K562 (cell line): ENCODE measurements around the gene POU1F1. TPM values are rescaled to one million over a fixed set of nuclear protein-coding genes. Genes with fewer than 3 reads are reported as not detected.

Experiments used
- CTBP1 ChIP-seq: fragments of 450-650 bp; IDR thresholded peaks from 2 replicates; pipeline ENCODE4 v1.6.1; 2016; ENCODE audit warnings: borderline replicate concordance
- FOXA3 ChIP-seq, 2 experiments: fragments of 450-650 bp in 1 of 2; sonication (generic) in 1 of 2; formaldehyde crosslinking; IDR thresholded peaks in 1 of 2; conservative IDR thresholded peaks in 1 of 2; 2 replicates each; pipeline versions ENCODE4 v1.4.0 to v1.8.0; 2020 to 2022; ENCODE audit warnings: mild to moderate bottlenecking in 2 of 2, missing genetic modification reagents in 1 of 2
- HNRNPK ChIP-seq: fragments of 200-400 bp; formaldehyde crosslinking; IDR thresholded peaks from one replicate; pipeline ENCODE4 v1.6.1; 2018; ENCODE audit warnings: mild to moderate bottlenecking, low read depth, low read length; ENCODE audit not compliant: poor library complexity, severe bottlenecking
- KLF6 ChIP-seq: fragments of 250-450 bp; sonication (Bioruptor Pico); IDR thresholded peaks from 2 replicates; pipeline ENCODE4 v1.4.0; 2020; ENCODE audit warnings: mild to moderate bottlenecking, moderate library complexity, borderline replicate concordance
- MBD2 ChIP-seq: sonication (generic); IDR thresholded peaks from 2 replicates; pipeline ENCODE4 v1.6.1; 2016; ENCODE audit warnings: low read depth, borderline replicate concordance
- RUNX1 ChIP-seq: sonication (generic); IDR thresholded peaks from 2 replicates; pipeline ENCODE4 v1.6.1; 2016; ENCODE audit warnings: antibody characterized with exemption, low read depth
- SAP30 ChIP-seq: fragments of 200-600 bp; sonication (generic); IDR thresholded peaks from 2 replicates; pipeline ENCODE4 v1.6.1; 2012; ENCODE audit warnings: borderline replicate concordance, low read depth, mild to moderate bottlenecking, moderate library complexity, low read length, control low read depth, inconsistent platforms; ENCODE audit not compliant: insufficient read depth, poor library complexity, severe bottlenecking
- SREBF1 ChIP-seq: fragments of 150-350 bp; IDR thresholded peaks from 2 replicates; pipeline ENCODE4 v1.6.1; 2014; ENCODE audit warnings: antibody characterized with exemption, low read depth, low read length, borderline replicate concordance
- SRSF3 ChIP-seq: fragments of 200-400 bp; formaldehyde crosslinking; IDR thresholded peaks from 2 replicates; pipeline ENCODE4 v1.6.1; 2016; ENCODE audit warnings: mild to moderate bottlenecking, low read length, moderate library complexity; ENCODE audit not compliant: insufficient read depth
- XRCC3 ChIP-seq: fragments of 450-650 bp; IDR thresholded peaks from 2 replicates; pipeline ENCODE4 v1.6.1; 2017; ENCODE audit warnings: mild to moderate bottlenecking, moderate library complexity
- polyA plus RNA-seq, 8 experiments: library from polyadenylated mRNA; depleted of rRNA in 4 of 8; stranded (reverse) in 5 of 8; unstranded in 3 of 8; fragments of >200 nt; fragmentation: Nextera tagmentation in 2 of 8; fragmentation: Illumina TruSeq in 1 of 8; extraction: Ambion mirVana in 2 of 8; extraction: Trizol in 1 of 8; gene quantifications; 2 replicates each; pipeline versions ENCODE4 v1.2.1 to v1.2.3, GENCODE V29; 2011 to 2014; ENCODE audit warnings: inconsistent platforms in 1 of 8, missing spikeins in 1 of 8
- total RNA-seq, 7 experiments: library from RNA; depleted of rRNA in 6 of 7; stranded (reverse); fragments of >200 nt in 6 of 7; fragmentation: Illumina TruSeq in 2 of 7; extraction: Trizol in 2 of 7; gene quantifications; 2 replicates each; pipeline versions ENCODE4 v1.2.1 to v1.2.3, GENCODE V29; 2011 to 2021; ENCODE audit warnings: low replicate concordance in 1 of 7
- TF ChIP-seq, protein P1 (sequence below): fragments of 250-450 bp; sonication (Bioruptor Pico); IDR thresholded peaks from 2 replicates; pipeline ENCODE4 v1.4.0; 2020
- TF ChIP-seq, protein P2 (sequence below): fragments of 250-450 bp; sonication (Bioruptor Pico); IDR thresholded peaks from 2 replicates; pipeline ENCODE4 v1.8.0; 2022; ENCODE audit warnings: moderate library complexity, mild to moderate bottlenecking, inconsistent platforms
- TF ChIP-seq, protein P3 (sequence below): fragments of 450-650 bp; formaldehyde crosslinking; IDR thresholded peaks from 2 replicates; pipeline ENCODE4 v1.4.0; 2022; ENCODE audit warnings: missing genetic modification characterization
- TF ChIP-seq, protein P4 (sequence below): IDR thresholded peaks from 2 replicates; pipeline ENCODE4 v1.6.1; 2012; ENCODE audit warnings: low read depth, low read length, improper control_type of control experiment, borderline replicate concordance

POU1F1 gene
- total and polyA plus RNA-seq, 9 of the 15 experiments (the other 6 are each of a cell fraction or from before 2014, with no cell fraction given): not detected

DNA sequence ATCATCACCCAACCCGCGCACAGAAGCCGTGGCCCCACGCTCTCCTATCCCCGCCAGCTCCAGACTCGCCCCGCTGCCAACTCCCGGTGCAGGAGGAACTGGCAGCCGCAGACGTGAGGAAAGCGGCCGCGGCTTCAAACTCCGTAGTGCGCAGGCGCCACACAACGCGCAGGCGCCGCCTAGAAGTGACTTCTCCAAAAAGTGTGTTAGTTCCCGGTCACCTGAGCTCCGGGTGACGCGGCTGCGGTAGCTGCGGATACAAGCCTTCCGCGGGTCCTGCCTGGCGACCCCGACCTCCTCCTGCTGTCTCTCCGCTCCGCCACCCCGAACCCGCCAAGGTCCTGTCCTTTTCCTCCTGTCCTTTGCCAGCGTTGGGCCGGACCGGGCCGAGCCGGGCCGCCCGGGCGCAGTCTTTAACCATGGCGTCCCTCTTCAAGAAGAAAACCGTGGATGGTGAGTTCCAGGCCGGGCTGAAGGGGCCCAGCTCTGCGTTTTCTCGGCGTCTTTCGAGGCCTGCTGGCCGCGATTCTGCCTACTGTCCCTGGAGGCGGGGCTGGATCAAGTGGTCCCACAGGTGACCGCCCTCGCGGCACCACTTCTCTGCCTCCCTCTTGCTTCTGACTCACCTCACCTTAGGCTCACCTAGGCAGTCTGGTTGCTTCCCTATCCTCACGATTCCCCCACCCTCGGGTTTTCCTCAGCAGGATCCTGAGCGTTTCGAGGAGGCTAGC is 49.1 kb downstream of the POU1F1 start, which contains the start of gene CHMP2B (continued):
- TF ChIP-seq RUNX1: no peak
- no peak for TF ChIP-seq SAP30
- TF ChIP-seq, protein P1, sequence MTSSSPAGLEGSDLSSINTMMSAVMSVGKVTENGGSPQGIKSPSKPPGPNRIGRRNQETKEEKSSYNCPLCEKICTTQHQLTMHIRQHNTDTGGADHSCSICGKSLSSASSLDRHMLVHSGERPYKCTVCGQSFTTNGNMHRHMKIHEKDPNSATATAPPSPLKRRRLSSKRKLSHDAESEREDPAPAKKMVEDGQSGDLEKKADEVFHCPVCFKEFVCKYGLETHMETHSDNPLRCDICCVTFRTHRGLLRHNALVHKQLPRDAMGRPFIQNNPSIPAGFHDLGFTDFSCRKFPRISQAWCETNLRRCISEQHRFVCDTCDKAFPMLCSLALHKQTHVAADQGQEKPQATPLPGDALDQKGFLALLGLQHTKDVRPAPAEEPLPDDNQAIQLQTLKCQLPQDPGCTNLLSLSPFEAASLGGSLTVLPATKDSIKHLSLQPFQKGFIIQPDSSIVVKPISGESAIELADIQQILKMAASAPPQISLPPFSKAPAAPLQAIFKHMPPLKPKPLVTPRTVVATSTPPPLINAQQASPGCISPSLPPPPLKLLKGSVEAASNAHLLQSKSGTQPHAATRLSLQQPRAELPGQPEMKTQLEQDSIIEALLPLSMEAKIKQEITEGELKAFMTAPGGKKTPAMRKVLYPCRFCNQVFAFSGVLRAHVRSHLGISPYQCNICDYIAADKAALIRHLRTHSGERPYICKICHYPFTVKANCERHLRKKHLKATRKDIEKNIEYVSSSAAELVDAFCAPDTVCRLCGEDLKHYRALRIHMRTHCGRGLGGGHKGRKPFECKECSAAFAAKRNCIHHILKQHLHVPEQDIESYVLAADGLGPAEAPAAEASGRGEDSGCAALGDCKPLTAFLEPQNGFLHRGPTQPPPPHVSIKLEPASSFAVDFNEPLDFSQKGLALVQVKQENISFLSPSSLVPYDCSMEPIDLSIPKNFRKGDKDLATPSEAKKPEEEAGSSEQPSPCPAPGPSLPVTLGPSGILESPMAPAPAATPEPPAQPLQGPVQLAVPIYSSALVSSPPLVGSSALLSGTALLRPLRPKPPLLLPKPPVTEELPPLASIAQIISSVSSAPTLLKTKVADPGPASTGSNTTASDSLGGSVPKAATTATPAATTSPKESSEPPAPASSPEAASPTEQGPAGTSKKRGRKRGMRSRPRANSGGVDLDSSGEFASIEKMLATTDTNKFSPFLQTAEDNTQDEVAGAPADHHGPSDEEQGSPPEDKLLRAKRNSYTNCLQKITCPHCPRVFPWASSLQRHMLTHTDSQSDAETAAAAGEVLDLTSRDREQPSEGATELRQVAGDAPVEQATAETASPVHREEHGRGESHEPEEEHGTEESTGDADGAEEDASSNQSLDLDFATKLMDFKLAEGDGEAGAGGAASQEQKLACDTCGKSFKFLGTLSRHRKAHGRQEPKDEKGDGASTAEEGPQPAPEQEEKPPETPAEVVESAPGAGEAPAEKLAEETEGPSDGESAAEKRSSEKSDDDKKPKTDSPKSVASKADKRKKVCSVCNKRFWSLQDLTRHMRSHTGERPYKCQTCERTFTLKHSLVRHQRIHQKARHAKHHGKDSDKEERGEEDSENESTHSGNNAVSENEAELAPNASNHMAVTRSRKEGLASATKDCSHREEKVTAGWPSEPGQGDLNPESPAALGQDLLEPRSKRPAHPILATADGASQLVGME (CRISPR knock-in tag): no peak
- TF ChIP-seq FOXA3 (CRISPR knock-in tag; conservative IDR thresholded peaks at IDR 0.05 in 1 of 2, IDR thresholded peaks at IDR 0.05 in 1 of 2): no peak
- no peak for TF ChIP-seq KLF6 (CRISPR knock-in tag)
- TF ChIP-seq, protein P2, sequence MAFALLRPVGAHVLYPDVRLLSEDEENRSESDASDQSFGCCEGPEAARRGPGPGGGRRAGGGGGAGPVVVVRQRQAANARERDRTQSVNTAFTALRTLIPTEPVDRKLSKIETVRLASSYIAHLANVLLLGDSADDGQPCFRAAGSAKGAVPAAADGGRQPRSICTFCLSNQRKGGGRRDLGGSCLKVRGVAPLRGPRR (CRISPR knock-in tag): no peak
- no peak for TF ChIP-seq SREBF1
- TF ChIP-seq, protein P3, sequence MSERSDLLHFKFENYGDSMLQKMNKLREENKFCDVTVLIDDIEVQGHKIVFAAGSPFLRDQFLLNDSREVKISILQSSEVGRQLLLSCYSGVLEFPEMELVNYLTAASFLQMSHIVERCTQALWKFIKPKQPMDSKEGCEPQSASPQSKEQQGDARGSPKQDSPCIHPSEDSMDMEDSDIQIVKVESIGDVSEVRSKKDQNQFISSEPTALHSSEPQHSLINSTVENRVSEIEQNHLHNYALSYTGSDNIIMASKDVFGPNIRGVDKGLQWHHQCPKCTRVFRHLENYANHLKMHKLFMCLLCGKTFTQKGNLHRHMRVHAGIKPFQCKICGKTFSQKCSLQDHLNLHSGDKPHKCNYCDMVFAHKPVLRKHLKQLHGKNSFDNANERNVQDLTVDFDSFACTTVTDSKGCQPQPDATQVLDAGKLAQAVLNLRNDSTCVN (CRISPR knock-in tag): no peak
- TF ChIP-seq HNRNPK: no peak
- no peak for TF ChIP-seq SRSF3
- no peak for TF ChIP-seq XRCC3
- TF ChIP-seq, protein P4, sequence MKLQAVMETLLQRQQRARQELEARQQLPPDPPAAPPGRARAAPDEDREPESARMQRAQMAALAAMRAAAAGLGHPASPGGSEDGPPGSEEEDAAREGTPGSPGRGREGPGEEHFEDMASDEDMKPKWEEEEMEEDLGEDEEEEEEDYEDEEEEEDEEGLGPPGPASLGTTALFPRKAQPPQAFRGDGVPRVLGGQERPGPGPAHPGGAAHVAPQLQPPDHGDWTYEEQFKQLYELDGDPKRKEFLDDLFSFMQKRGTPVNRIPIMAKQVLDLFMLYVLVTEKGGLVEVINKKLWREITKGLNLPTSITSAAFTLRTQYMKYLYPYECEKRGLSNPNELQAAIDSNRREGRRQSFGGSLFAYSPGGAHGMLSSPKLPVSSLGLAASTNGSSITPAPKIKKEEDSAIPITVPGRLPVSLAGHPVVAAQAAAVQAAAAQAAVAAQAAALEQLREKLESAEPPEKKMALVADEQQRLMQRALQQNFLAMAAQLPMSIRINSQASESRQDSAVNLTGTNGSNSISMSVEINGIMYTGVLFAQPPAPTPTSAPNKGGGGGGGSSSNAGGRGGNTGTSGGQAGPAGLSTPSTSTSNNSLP: no peak
- TF ChIP-seq CTBP1: no peak
- 0 out of 2 replicates have a peak, but pooled peaks have one; percentile 14 for TF ChIP-seq MBD2
